SU-DHL-6 (cell line): Measurements from ENCODE around the gene CD1C.

Experiments
- H2AFZ ChIP-seq: fragments of 200-600 bp; sonication (generic); 2 replicates; pipeline ENCODE4 v1.6.1; 2014; ENCODE audit warnings: low read depth, mild to moderate bottlenecking, moderate library complexity, mixed read lengths, antibody characterized with exemption, low read length; ENCODE audit not compliant: severe bottlenecking
- H3F3A ChIP-seq: fragments of 200-600 bp; shearing (Covaris generic); 2 replicates; pipeline ENCODE4 v1.6.0; 2016; ENCODE audit warnings: antibody characterized with exemption, mild to moderate bottlenecking; ENCODE audit not compliant: insufficient read depth
- H3K27ac ChIP-seq: fragments of 200-600 bp; sonication (generic); 2 replicates; pipeline ENCODE4 v1.5.1; 2016; ENCODE audit warnings: low read depth, mild to moderate bottlenecking, low read length, moderate library complexity, mixed read lengths
- H3K27me3 ChIP-seq: fragments of 200-600 bp; sonication (generic), shearing (Covaris generic); 2 replicates; pipeline ENCODE4 v1.6.0; 2014; ENCODE audit warnings: mild to moderate bottlenecking, low read length
- H3K36me3 ChIP-seq: fragments of 200-600 bp; sonication (generic); 2 replicates; pipeline ENCODE4 v1.6.1; 2014; ENCODE audit warnings: mild to moderate bottlenecking, low read length, mixed read lengths
- H3K4me2 ChIP-seq: fragments of 300-600, 200-600 bp; shearing (Covaris generic), sonication (generic); 2 replicates; pipeline ENCODE4 v1.6.0; 2014; ENCODE audit warnings: low read length, low read depth, mild to moderate bottlenecking; ENCODE audit not compliant: poor library complexity, severe bottlenecking
- H3K4me3 ChIP-seq: fragments of 200-600 bp; sonication (generic); 2 replicates; pipeline ENCODE4 v1.5.1; 2014; ENCODE audit warnings: antibody characterized with exemption, low read length, mild to moderate bottlenecking, mixed read lengths; ENCODE audit not compliant: insufficient read depth, poor library complexity, severe bottlenecking
- H3K79me2 ChIP-seq: fragments of 200-600 bp; sonication (generic); 2 replicates; pipeline ENCODE4 v1.6.1; 2014; ENCODE audit warnings: mild to moderate bottlenecking, low read length, moderate library complexity; ENCODE audit not compliant: insufficient read depth
- H3K9ac ChIP-seq: fragments of 200-600 bp; sonication (generic); 2 replicates; pipeline ENCODE4 v1.7.0; 2014; ENCODE audit warnings: mild to moderate bottlenecking, low read length
- H3K9me2 ChIP-seq: fragments of 200-600 bp; sonication (generic); replicated peaks from 2 replicates; pipeline ENCODE4 v1.6.1; 2014; ENCODE audit warnings: low read length; ENCODE audit not compliant: insufficient read depth
- H3K9me3 ChIP-seq: fragments of 200-600 bp; sonication (generic); 2 replicates; pipeline ENCODE4 v1.6.1; 2014; ENCODE audit warnings: low read length, mixed read lengths; ENCODE audit not compliant: insufficient read depth
- H4K20me1 ChIP-seq: fragments of 200-600 bp; sonication (generic); 2 replicates; pipeline ENCODE4 v1.6.1; 2014; ENCODE audit warnings: low read depth, mild to moderate bottlenecking, antibody characterized with exemption, low read length, moderate library complexity, mixed read lengths
- EZH2phosphoT487 ChIP-seq: fragments of 200-600 bp; sonication (generic), shearing (Covaris generic); conservative IDR thresholded peaks from 2 replicates; pipeline ENCODE4 v1.6.1; 2018; ENCODE audit warnings: mild to moderate bottlenecking, antibody characterized with exemption, low read length, moderate library complexity, mixed read lengths
- TF ChIP-seq, protein P1 (sequence below): fragments of 200-600 bp; sonication (generic); IDR thresholded peaks from one replicate; pipeline ENCODE4 v1.5.1; 2017; ENCODE audit warnings: antibody characterized with exemption, mild to moderate bottlenecking, low read length, moderate library complexity; ENCODE audit not compliant: insufficient read depth, poor library complexity, severe bottlenecking

The CD1C gene

DNA sequence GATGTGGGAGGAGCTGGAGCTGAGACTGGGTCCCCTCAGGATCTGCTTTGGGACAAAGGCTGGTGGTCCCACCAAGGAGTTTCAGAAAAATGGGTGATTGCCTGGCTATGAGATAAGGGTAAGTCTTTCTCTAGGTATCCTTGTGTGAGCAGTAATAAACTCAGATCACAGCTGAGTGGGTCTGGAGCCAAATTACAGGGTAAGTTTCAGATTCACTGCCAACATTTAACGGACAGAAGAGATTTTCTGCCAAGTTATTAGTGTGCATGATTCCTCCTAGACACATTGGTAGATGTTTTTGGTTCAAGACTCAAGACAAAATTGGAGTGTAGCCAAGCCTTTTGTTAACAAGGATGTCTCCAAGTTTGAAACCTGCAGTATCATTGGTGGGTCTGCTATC lies 34.1 kb downstream of the CD1C start:
- TF ChIP-seq EZH2phosphoT487: no peak
- TF ChIP-seq, protein P1, sequence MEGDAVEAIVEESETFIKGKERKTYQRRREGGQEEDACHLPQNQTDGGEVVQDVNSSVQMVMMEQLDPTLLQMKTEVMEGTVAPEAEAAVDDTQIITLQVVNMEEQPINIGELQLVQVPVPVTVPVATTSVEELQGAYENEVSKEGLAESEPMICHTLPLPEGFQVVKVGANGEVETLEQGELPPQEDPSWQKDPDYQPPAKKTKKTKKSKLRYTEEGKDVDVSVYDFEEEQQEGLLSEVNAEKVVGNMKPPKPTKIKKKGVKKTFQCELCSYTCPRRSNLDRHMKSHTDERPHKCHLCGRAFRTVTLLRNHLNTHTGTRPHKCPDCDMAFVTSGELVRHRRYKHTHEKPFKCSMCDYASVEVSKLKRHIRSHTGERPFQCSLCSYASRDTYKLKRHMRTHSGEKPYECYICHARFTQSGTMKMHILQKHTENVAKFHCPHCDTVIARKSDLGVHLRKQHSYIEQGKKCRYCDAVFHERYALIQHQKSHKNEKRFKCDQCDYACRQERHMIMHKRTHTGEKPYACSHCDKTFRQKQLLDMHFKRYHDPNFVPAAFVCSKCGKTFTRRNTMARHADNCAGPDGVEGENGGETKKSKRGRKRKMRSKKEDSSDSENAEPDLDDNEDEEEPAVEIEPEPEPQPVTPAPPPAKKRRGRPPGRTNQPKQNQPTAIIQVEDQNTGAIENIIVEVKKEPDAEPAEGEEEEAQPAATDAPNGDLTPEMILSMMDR: no peak
- no peaks in the 10 kb centered on the region for H3K9me2 ChIP-seq
- H3K79me2 ChIP-seq: no peaks in the 10 kb centered on the region
- no peak overlapping the region for H3K4me3 ChIP-seq
- no peak overlapping the region for H3K4me2 ChIP-seq
- no peaks in the 10 kb centered on the region for H3F3A ChIP-seq
- no peaks in the 10 kb centered on the region for H3K27me3 ChIP-seq
- no peaks in the 10 kb centered on the region for H3K36me3 ChIP-seq
- H3K9me3 ChIP-seq: no peaks in the 10 kb centered on the region
- no peak overlapping the region for H3K9ac ChIP-seq
- no peaks in the 10 kb centered on the region for H4K20me1 ChIP-seq
- no peak overlapping the region for H2AFZ ChIP-seq
- no peak overlapping the region for H3K27ac ChIP-seq

- Histone ChIP-seq H3K9me3 (no peaks in the 10 kb centered on the region), H3K79me2 (no peaks in the 10 kb centered on the region), H4K20me1 (no peaks in the 10 kb centered on the region), H3K4me3 (no peak overlapping the region), H3K27me3 (no peaks in the 10 kb centered on the region), H2AFZ (no peak overlapping the region), H3K9me2 (no peaks in the 10 kb centered on the region), H3K36me3 (no peaks in the 10 kb centered on the region), H3K27ac (no peak overlapping the region), H3F3A (no peaks in the 10 kb centered on the region), H3K9ac (no peak overlapping the region), H3K4me2 (no peak overlapping the region)
- TF ChIP-seq, protein P1: no peak
- no peak for TF ChIP-seq EZH2phosphoT487
Observed at GRCh38 chr1:158324395-158324794, 34.7 kb downstream of the CD1C start.

GRCh38 chr1:158327481-158327880 lies 37.8 kb downstream of the CD1C start:
- no peaks in the 10 kb centered on the region for H3K79me2 ChIP-seq
- H3F3A ChIP-seq: no peaks in the 10 kb centered on the region
- H3K9me3 ChIP-seq: no peaks in the 10 kb centered on the region
- no peaks in the 10 kb centered on the region for H4K20me1 ChIP-seq
- no peak overlapping the region for H3K4me3 ChIP-seq
- H3K27ac ChIP-seq: no peak overlapping the region
- no peaks in the 10 kb centered on the region for H3K36me3 ChIP-seq
- H3K27me3 ChIP-seq: no peaks in the 10 kb centered on the region
- TF ChIP-seq EZH2phosphoT487: no peak
- TF ChIP-seq, protein P1: no peak
- no peaks in the 10 kb centered on the region for H3K9me2 ChIP-seq
- H3K9ac ChIP-seq: no peak overlapping the region
- H2AFZ ChIP-seq: no peak overlapping the region
- H3K4me2 ChIP-seq: no peak overlapping the region
